GM04503 (cell line): ENCODE data around the gene ALDH4A1.

ENCODE experiments used
- DNase-seq: peaks from one replicate; pipeline ENCODE4 v3.0.0-alpha.2; 2012; ENCODE audit warnings: low read depth

The ALDH4A1 gene

DNA sequence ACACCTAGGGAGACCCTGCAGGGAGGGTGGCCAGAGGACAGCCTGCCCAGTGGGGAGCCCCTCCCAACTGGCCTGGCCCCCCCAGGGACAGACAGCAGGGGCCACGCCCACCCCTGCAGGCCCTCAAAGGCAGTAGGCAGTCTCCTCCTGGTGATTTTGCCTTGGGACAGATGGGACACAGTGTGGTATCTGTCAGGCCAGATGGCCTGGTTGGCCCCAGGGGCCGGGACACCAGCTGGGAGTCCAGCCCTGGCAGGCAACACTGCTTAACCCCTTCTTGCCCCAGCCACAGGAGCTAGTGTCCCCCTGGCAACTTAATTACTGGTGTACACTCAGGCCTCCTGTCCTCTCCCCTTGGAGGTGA, 36.3 kb upstream of the ALDH4A1 start:
- DNase-seq: no peak

DNA sequence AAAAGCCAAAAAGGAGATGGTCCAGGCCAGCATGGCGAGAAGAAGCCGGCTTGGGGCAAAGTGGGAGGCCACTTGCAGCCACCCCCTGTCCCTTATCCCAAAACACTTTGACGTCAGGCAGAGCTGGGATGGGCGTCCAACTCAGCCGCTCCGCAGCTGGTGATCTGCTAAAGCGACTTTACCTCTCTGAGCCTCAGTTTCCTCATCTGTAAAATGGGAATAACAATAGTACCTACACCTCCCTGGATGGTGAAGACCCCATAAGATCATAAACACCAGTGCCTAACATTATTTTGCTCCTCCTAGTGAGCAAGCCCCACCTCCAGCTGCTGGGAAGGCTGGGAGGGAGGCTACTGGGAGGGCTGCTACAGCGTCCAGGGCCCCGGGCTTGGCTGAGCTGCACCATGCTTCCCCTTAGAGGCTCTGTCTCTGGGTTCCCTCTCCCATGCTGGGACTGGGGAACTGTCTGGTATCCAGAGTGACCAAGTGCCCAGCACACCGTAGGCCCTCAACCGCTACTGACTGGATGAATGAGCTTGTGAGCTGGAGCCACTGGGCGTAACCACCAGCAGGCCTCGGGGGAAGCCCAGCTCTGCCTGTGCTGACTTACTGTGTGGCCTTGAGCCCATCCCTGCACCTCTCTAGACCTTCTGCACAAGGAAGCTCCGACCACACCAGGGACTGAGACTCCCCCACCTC, 35.8 kb upstream of the ALDH4A1 start:
- DNase-seq: no peak

DNA sequence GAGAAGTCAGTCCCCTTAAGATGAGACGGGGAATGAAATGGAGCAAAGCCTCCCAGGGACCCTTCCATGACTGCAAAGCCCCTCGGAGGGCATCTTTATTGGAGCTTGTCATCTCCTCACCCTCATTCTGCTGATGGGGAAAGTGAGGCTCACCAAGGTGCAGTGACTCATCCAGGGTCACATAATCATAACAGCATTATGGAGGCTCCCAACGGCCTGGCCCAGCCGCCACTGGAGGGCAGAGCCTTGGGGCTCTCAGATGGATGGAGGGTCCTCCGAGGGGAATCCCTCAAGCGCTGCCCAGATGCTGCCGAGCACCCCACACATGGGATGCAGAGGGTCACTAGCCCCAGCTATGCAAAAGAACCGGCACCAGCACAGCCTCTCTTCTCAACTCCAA, 35.2 kb upstream of the ALDH4A1 start:
- no peak for DNase-seq

DNA sequence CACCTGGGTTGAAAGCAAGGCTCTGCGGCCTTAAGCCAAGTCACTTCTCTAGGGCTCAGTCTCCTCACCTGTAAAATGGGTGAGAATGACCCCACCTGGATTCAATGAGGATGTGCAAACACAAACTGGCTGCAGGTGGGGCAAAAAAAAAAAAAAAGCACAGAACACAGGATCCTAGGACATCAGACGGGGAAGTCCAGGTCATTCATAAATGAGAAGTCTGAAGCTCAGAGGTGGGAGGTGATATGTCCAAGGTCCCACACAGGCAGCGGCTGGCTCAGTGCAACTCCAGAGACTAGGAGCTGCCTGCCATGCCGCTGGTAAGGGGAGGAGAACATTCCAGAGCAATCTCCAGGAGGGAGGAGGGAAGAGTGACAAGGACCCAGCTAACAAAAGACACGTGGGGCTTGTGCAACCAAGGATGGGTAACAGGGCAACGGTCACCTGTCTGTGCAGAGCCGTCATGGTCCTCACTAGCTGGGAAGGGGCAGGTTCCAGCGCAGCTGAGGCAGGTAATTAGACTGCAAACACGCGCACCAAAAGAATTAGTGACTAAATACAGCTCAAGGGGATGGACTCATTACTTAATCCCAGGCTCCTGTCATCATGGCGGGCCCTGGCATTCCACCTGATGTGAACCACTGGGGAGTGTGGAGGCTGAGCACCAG, 34.6 kb upstream of the ALDH4A1 start:
- no peak for DNase-seq

DNA sequence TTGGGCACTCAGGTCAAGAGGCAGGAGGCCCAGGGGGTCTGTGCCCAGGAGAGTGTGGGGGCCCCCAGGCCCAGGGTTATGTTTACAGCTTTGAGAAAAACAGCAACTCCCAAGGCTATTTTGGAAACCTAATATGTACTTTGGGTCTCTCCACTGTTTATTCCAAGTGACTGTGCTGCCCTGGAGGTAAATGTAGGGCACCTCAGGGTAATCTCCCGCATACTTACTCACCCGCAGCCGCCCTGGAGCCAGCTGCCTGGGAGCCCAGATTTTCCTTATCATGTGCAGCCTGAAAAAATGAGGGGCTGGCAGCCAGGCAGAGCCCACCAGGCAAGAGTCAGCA, 34.1 kb upstream of the ALDH4A1 start:
- no peak for DNase-seq

DNA sequence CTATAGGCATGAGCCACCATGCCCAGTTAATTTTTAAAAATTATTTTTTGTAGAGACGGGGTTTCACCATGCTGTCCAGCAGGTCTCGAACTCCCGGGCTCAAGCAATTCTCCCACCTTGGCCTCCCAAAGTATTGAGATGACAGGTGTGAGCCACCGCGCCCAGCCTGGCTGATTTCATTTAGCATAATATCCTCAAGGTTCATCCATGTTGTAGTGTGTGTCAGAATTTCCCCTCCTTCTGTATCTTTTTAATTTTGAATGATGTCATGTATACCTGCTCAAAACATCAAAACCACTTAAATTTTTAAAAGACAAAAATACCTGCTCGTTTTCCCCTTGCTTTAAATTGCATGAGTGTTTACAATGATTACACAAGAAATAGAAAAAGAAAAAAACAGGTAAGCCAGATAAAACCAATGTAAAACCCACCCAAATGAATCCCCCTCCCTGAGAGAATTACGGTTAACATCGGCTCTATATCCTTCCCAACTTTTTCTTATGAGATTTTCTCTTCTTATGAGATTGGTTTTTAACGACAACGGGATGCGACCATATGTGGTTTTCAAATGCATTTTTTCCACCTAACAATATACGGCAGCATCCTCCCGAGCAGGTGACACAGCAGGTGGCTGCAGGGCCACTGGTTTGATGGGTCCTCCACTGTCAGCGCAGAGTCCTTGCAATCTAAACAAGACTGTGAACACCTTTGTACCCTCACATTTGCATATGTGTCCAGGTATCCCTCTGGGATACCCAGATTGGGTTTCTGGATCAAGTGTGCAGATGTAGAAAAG, 32.0 kb upstream of the ALDH4A1 start:
- no peak for DNase-seq

DNA sequence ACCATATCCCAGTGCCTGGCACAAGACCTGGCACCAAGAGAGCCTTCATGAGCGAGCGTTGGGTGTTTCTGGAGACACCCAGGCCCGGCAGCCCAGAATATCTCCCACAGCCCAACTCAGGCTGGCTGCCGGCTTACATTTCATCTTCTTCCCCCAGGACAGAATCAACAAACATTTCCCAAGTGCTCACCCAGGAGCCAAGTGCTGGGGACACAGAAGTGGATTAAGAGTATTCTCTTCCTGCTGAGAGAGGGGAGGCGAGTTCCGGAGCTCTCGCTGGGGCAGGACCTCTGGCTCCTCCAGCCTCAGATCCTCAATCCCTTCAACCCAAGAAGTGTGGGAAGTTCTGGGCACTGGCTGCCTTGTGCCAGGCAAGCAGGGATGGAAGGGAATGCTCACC, 30.5 kb upstream of the ALDH4A1 start:
- DNase-seq: no peak

DNA sequence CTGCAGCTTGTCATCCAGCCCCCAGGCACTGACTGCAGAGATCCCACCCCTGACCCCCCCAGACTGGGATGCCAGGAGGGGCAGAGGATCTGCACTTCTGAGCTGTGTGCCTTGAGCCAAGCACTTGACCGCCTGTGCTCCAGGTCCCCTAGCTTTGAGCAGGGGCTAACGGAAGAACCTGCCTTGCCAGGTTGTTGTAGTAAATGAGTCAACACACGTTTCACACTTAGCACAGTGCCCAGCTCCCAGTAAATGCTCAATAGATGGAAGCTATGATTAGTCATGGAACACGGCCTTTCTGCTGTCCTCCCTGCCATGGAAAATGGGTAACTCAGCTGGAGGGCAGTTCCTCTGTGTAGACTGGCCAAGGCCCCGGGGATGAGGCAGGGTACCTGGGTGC, 30.0 kb upstream of the ALDH4A1 start:
- DNase-seq: no peak

DNA sequence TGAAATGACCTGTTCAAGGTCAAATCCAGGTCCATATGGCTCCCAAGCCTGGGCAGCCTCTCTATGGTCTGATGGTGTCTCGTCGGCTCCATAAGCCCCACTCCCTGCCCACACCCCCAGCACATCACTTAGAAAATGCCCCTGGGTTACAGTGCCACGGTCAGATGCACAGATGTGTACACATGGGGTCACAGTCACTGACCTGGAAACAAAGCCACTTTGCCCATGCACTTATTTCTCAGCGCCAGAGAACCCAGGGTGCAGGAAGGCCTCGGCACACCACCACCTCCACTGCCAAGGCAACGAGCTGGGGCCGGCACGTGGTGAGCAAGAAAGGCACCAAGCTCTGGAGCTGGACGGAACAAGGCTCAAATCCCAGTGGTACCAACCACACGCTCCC, 29.4 kb upstream of the ALDH4A1 start:
- DNase-seq: no peak

DNA sequence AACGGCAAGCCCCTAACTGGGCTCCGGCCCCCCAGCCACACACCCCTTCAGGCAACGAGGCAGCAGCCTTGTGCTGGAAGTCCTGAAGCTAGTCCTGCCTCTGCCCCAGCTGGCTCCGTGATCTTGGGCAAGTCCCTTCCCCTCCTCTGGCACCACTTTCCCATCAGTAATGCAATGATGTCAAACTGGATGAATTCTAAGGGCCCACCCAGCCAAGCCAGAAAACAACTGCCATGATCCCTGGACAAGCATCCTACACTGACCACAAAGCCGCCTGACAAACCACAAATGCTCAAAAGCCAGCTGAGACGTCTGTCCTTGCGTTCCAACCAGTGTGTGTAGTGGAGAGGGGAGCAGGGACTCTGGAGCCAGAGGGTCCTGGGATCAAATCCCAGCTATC, 27.3 kb upstream of the ALDH4A1 start:
- DNase-seq: no peak

DNA sequence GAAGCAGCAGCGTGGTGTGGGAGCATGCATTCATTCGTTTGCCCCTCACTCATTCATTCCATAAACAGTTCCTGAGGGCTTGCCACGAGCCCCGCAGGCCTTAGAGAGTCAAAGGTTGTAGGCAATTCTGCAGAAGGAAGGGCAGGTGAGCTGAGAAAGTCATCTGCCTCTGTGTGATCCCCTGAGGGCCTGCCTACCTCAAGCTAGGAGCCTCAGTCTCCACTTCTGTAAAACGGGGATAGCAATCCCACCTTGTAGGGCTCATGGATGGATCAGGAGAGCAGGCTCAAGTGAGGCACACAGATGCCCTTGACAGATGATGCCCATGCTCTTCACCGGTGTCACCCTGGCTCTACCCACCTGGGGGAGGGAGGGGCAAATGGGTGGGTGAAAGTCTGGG, 26.6 kb upstream of the ALDH4A1 start:
- DNase-seq: no peak

DNA sequence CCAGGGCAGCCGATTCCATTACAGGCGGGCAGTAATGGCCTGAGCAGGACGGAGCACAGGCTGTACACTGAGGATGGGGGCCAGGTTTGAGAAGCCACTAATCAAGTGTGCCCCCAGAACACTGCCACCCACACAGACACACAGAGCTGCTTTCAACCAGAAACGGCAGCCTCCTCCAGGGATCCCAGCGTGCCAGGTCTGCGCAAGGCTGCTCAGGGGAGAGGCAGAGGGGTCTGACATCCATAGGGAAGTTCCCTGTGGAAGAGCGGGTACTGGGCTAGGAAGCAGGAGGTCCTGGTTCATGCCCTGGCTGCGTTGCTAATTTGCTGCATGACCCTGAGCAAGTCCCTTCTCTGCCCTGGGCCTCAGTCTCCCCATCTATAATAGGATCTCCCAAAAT, 26.1 kb upstream of the ALDH4A1 start:
- no peak for DNase-seq

DNA sequence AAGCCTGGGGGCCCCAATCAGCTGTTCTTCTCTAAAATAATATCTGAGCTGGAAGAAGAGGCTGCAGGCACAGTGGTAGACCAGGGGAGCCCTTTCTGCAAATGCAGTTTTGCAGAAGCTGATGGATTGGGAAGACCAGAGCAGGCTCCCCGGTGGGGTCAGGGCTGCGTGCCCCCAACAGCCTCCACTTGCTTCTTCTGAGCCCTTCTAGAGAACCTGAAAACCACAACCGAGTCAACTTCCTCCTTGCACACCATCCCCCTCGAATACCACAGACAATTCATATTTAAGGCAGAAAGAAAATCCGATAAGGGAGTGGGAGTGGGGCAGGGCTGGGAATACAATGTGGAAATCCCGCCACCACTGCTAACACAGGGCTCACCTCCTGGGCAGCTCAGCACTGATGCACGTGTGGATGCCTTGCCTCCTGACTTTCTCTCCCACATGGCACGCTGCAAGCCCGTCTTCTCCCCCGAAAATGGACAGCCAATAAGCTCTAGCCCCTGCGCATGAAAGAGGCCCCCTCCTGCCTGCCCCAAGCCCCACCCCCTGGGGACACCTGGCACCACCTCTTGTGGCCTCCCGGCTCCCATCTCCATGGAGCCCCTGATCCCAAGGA, 25.4 kb upstream of the ALDH4A1 start:
- no peak for DNase-seq

DNA sequence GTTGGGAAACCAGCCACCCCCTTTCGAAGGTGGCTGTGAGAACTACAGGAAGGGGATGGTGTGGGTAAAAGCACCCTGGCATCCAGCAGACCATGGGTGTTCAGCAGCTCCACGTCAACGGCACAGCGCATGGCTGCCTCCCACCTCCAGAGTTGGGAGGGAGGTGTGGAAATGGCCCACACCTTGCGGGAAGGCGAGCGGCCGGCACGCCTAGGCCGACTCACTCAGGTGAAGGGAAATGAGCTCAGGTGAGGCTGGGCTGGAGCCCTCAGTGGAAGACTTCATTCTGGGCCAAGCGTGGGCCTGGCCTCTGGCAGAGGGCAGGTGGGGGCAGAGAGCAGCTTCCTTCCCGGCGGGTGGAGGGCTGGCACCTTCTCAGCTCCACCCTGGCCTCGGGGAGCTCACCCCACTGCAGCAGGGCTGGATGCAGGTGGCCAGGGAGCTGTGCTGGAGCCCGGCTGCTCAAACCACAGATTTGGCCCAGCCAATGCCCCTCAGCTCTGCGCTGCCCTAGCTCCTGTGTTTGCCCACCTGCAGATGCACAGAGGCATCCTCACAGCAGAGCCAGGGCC, 24.8 kb upstream of the ALDH4A1 start:
- no peak for DNase-seq

DNA sequence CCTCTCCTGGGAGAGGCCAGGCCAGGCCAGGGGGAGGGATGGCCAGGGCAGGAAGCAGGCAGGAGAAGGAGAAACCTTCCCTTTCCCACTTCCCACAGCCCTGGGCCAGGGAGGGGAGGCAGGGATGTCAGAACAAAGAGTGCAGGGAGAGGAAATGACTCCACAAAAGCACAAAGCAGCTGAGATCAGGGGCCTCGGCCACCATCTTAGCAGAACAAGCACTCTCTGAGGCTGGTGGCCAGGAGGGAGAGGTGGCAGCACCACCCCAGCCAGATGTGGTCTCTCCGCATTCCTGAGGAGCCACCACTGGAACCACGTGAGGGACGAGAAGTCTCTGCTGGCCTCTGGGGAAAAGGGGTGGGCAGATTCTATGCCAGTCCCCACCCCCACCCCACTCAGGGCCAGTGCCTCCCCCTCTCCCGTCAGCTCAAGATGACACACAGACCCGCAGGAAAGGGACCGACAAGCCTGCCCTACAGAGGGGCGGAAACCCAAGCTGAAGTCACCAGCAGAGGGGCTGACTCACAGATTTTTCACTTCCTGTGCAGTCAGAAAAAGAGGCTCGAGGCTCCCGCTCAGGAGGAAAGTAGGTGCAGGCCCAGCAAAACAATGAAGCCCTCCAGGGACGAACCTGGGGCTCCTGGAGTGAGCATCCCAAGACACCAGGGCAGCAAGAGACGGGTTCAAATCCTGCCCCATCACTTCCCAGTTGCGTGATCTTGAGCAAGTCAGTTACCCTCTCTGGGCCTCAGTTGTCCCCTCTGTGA, 24.1 kb upstream of the ALDH4A1 start:
- DNase-seq: peak; percentile 71

DNA sequence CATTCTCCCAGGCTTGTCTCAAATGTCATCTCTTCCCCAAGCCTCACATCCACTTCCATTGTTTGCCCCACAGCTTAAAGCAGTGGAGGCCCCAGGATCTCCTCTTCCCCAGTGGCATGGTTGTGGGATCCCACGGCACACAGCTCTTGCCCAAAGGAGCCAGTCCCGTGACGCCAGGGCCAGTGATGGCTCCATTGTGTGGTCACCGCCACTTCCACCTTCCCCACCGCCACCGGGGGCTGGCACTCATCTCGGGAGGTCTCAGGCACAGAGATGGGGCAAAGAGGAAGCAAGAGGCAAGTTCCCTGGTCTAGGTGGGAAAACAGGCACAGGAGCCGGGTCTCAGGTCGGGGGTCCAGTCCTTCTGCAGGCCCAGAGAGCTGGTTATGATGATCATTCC, 22.9 kb upstream of the ALDH4A1 start:
- no peak for DNase-seq

DNA sequence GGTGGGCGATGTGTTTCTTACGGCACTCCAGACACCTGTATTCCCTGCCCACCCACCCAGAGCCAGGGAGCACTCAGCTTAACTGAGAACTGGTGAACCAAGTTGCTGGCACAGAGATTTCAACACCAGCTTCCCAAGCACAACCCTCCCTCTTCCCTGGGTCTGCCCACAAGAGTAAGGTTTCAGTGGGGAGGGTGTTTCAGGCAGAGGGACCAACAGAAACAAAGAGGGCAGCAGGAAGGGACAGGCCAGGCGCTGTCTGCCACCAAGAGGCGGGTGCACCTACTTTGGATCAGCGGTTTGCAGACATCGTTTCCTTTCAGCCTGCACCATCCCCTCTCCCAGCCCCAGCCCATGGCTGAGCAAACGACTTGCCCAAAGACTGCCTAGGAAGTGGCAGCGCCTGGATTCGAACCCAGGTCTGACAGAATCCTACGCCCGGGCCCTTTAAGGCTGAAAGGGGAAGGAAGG, 21.9 kb upstream of the ALDH4A1 start:
- DNase-seq: no peak

DNA sequence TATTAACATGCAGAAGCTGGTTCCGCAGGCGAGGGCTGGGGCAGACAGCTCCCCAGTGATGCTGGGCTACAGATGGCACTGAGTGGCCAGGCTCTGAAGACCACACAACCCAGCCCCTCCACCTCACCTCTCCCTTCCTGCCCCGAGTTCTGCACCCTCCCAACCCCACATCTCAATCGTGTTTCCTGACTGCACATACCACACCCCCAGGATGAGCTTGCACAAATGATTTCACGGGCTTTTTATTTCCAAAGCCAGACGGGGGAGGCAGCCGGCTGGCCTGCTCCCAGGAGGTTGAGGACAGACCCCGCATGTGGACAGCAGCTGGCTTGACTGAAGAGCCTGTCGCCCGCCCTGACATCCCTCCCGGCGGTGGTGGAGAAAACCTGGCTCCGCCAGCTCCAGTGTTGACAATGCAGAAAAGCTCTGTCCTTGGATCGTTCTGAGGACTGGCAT, 21.4 kb upstream of the ALDH4A1 start:
- no peak for DNase-seq

DNA sequence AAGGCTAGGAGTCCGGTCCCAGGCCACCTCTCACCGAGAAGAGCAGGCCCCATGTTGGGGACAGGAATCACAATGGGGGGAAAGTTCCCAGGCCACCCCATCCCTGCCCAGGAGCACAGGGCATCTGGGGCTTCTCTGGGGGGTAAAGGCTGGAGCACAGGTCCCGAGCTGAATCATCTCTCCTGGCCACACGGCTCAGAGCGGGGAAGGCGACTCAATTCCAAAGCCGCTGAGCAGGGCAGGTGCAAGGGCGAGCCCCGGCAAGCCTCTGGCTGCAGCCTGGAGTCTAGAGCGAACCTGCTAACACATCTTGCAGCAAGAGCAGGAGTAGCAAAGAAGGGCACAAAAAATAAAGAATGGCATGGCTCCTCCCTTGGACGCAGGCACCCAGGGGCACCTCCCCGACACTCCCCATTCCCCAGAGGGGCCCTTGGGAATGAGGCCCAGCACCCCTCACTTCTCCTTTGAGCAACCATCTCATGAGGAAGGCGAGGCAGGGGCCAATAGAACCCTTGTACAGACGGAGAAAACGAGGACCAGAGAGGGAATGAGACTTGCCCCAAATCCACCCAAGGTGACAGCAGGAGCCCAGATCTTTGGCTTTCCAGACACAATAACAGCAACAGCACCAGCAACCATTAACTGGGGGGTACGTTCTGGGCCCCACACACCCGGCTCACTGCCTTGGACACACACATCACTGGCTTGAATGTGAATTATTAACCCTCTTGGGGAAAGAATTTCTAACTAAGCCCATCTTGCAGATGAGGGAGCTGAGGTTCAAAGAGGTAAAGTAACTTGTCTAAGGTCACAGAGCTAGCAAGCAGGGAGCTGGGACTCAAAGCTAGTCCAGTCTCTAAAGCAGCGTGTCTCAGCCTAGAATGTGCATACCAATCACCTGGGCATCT, 20.7 kb upstream of the ALDH4A1 start:
- DNase-seq: no peak

DNA sequence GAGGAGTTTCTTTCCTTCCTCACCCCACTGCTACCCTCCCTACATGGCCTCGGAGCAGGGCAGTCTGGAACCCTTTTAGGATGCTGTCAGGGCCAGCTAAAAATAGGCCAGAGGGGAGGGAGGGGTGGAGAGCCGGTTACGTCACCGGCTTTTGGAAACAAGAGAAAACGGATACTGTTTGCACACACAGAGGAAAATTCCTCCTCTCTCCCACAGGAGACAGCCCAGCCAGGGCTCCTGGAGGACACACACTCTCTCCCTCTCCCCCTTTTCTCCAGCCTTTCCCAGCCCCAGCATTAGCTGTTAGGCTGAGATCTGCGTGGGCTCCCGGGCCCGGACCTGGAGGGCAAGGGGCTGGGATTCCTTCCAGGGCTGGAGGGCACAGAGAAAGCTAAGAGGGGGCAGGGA, 20.0 kb upstream of the ALDH4A1 start:
- DNase-seq: peak; percentile 76
